Ishikawa (cell line): ENCODE data around the gene MOB3A.

Experiments
- CEBPB ChIP-seq: IDR thresholded peaks from 2 replicates; pipeline ENCODE4 v1.6.1; 2012
- EGR1 ChIP-seq: IDR thresholded peaks from 2 replicates; pipeline ENCODE4 v1.6.1; 2012
- EP300 ChIP-seq: IDR thresholded peaks from 2 replicates; pipeline ENCODE4 v1.6.1; 2012; ENCODE audit warnings: borderline replicate concordance
- FOXM1 ChIP-seq: IDR thresholded peaks from 2 replicates; pipeline ENCODE4 v1.6.1; 2012; ENCODE audit warnings: low read depth, borderline replicate concordance
- NFIC ChIP-seq: IDR thresholded peaks from 2 replicates; pipeline ENCODE4 v1.6.1; 2012
- RAD21 ChIP-seq: IDR thresholded peaks from 2 replicates; pipeline ENCODE4 v1.6.1; 2012; ENCODE audit warnings: low read depth
- REST ChIP-seq: IDR thresholded peaks from 2 replicates; pipeline ENCODE4 v1.6.1; 2012; ENCODE audit warnings: low read depth, mild to moderate bottlenecking
- TAF1 ChIP-seq: IDR thresholded peaks from 2 replicates; pipeline ENCODE4 v1.6.1; 2012; ENCODE audit warnings: low read depth, mild to moderate bottlenecking
- TEAD4 ChIP-seq: IDR thresholded peaks from 2 replicates; pipeline ENCODE4 v1.6.1; 2012
- USF1 ChIP-seq: IDR thresholded peaks from 2 replicates; pipeline ENCODE4 v1.6.1; 2012
- TF ChIP-seq, protein P1 (sequence below): IDR thresholded peaks from 2 replicates; pipeline ENCODE4 v1.6.1; 2012

DNA sequence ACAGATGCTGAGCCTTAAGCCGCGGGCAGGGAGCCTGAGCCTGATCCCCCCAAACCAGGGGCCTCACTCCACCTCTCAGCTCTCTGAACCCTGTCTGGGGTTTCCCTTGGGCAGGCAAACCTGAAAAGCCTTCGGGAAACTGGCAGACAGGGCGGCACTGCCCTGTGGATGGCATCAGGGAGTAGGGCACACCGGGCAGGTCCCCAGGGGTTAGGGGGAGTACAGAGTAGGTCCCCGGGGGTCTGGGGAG lies 54.8 kb downstream of the MOB3A start:
- TF ChIP-seq FOXM1 = no peak
- no peak for TF ChIP-seq REST
- no peak for TF ChIP-seq USF1
- no peak for TF ChIP-seq CEBPB
- TF ChIP-seq EGR1 = no peak
- TF ChIP-seq NFIC = no peak
- TF ChIP-seq TAF1 = no peak; the same call in 1 of the 2 replicates
- no peak for TF ChIP-seq EP300
- no peak for TF ChIP-seq TEAD4
- no peak for TF ChIP-seq RAD21
- TF ChIP-seq, protein P1, sequence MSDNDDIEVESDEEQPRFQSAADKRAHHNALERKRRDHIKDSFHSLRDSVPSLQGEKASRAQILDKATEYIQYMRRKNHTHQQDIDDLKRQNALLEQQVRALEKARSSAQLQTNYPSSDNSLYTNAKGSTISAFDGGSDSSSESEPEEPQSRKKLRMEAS = no peak
